SK-N-SH (cell line): ENCODE measurements around the gene HTR6. TPM values are rescaled to one million over a fixed set of nuclear protein-coding genes. Genes with fewer than 3 reads are reported as not detected.
A peak's percentile ranks its signal among the peaks of the same experiment; 100 is the strongest.

Experiments
- CHD2 ChIP-seq: fragments of 150-350 bp; IDR thresholded peaks from 2 replicates; pipeline ENCODE4 v1.6.1; 2018; ENCODE audit warnings: low read length; ENCODE audit not compliant: partially characterized antibody
- FOXJ3 ChIP-seq: sonication (generic); formaldehyde crosslinking; IDR thresholded peaks from 2 replicates; pipeline ENCODE4 v1.5.1; 2020; ENCODE audit warnings: mild to moderate bottlenecking, missing genetic modification reagents
- FOXM1 ChIP-seq: IDR thresholded peaks from 2 replicates; pipeline ENCODE4 v1.4.0; 2012; ENCODE audit warnings: low read depth, mild to moderate bottlenecking
- MXI1 ChIP-seq: IDR thresholded peaks from 2 replicates; pipeline ENCODE4 v1.6.1; 2012; ENCODE audit warnings: mild to moderate bottlenecking, low read depth, low read length, improper control_type of control experiment
- NFIC ChIP-seq: IDR thresholded peaks from 2 replicates; pipeline ENCODE4 v1.4.0; 2012; ENCODE audit warnings: borderline replicate concordance
- RAD21 ChIP-seq: IDR thresholded peaks from 2 replicates; pipeline ENCODE4 v1.6.1; 2012; ENCODE audit warnings: mild to moderate bottlenecking, low read length
- RCOR1 ChIP-seq: fragments of 150-350 bp; IDR thresholded peaks from 2 replicates; pipeline ENCODE4 v1.6.1; 2017; ENCODE audit warnings: antibody characterized with exemption, low read length
- RFX5 ChIP-seq: IDR thresholded peaks from 2 replicates; pipeline ENCODE4 v1.6.1; 2012; ENCODE audit warnings: mild to moderate bottlenecking, improper control_type of control experiment, low read length
- RXRA ChIP-seq: IDR thresholded peaks from 2 replicates; pipeline ENCODE4 v1.4.0; 2012; ENCODE audit warnings: low read depth, mild to moderate bottlenecking, borderline replicate concordance
- SIN3A ChIP-seq: IDR thresholded peaks from 2 replicates; pipeline ENCODE4 v1.6.1; 2012; ENCODE audit warnings: low read depth, mild to moderate bottlenecking, low read length, moderate library complexity, borderline replicate concordance
- TAF1 ChIP-seq: IDR thresholded peaks from 2 replicates; pipeline ENCODE4 v1.6.1; 2012; ENCODE audit warnings: low read depth, mild to moderate bottlenecking, low read length, moderate library complexity, borderline replicate concordance
- TEAD4 ChIP-seq: IDR thresholded peaks from 2 replicates; pipeline ENCODE4 v1.4.0; 2012; ENCODE audit warnings: mild to moderate bottlenecking, borderline replicate concordance; ENCODE audit not compliant: insufficient read depth
- polyA plus RNA-seq, 3 experiments: library from polyadenylated mRNA; depleted of rRNA; stranded (reverse); fragments of >200 nt; gene quantifications; 2 replicates each; pipeline ENCODE4 v1.2.3, GENCODE V29; 2012
- TF ChIP-seq, protein P1 (sequence below): IDR thresholded peaks from 2 replicates; pipeline ENCODE4 v1.4.0; 2012; ENCODE audit warnings: low read depth, borderline replicate concordance
- TF ChIP-seq, protein P2 (sequence below): fragments of 150-350 bp; IDR thresholded peaks from 2 replicates; pipeline ENCODE4 v1.6.1; 2016; ENCODE audit warnings: mild to moderate bottlenecking, low read depth, low read length
- TF ChIP-seq, protein P3 (sequence below): IDR thresholded peaks from 2 replicates; pipeline ENCODE4 v1.6.1; 2012; ENCODE audit warnings: mild to moderate bottlenecking, low read depth, low read length, moderate library complexity
- TF ChIP-seq, protein P4 (sequence below): IDR thresholded peaks from 2 replicates; pipeline ENCODE4 v1.4.0; 2012; ENCODE audit warnings: low read depth
- TF ChIP-seq, protein P5 (sequence below): fragments of 150-350 bp; IDR thresholded peaks from 2 replicates; pipeline ENCODE4 v1.6.1; 2017; ENCODE audit warnings: antibody characterized with exemption, low read length, low read depth, borderline replicate concordance

HTR6 gene
- polyA plus RNA-seq, 1 of the 3 experiments (the other 2 are of a cell fraction), result 0.05 TPM

DNA sequence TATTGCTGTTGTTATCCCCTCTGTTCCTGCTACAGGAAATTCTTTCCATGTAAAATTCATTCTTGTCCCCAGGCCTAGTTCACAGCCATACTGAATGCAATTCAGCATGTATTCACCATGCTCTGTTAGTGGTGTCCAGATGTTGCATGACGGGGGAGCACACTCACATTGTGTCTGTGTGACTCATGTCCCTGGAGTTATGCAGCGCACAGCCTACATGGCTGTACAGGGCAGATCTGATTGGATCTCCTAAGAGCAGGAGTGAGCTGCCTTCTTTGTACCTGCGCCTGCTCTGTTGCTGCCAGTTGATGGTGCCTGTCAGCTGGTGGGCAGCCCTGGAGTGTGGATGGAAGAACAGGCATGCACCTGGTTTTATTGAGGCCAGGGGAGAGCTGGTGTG lies 17.6 kb downstream of the HTR6 start (continued):
- TF ChIP-seq, protein P1, sequence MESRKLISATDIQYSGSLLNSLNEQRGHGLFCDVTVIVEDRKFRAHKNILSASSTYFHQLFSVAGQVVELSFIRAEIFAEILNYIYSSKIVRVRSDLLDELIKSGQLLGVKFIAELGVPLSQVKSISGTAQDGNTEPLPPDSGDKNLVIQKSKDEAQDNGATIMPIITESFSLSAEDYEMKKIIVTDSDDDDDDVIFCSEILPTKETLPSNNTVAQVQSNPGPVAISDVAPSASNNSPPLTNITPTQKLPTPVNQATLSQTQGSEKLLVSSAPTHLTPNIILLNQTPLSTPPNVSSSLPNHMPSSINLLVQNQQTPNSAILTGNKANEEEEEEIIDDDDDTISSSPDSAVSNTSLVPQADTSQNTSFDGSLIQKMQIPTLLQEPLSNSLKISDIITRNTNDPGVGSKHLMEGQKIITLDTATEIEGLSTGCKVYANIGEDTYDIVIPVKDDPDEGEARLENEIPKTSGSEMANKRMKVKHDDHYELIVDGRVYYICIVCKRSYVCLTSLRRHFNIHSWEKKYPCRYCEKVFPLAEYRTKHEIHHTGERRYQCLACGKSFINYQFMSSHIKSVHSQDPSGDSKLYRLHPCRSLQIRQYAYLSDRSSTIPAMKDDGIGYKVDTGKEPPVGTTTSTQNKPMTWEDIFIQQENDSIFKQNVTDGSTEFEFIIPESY, result no peak
- TF ChIP-seq NFIC, result no peak
- TF ChIP-seq, protein P2, sequence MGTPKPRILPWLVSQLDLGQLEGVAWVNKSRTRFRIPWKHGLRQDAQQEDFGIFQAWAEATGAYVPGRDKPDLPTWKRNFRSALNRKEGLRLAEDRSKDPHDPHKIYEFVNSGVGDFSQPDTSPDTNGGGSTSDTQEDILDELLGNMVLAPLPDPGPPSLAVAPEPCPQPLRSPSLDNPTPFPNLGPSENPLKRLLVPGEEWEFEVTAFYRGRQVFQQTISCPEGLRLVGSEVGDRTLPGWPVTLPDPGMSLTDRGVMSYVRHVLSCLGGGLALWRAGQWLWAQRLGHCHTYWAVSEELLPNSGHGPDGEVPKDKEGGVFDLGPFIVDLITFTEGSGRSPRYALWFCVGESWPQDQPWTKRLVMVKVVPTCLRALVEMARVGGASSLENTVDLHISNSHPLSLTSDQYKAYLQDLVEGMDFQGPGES, result no peak
- no peak for TF ChIP-seq RXRA
- no peak for TF ChIP-seq FOXM1
- TF ChIP-seq RAD21, result no peak
- TF ChIP-seq CHD2, result no peak
- TF ChIP-seq TAF1, result no peak
- TF ChIP-seq RFX5, result no peak
- no peak for TF ChIP-seq TEAD4
- TF ChIP-seq, protein P3, sequence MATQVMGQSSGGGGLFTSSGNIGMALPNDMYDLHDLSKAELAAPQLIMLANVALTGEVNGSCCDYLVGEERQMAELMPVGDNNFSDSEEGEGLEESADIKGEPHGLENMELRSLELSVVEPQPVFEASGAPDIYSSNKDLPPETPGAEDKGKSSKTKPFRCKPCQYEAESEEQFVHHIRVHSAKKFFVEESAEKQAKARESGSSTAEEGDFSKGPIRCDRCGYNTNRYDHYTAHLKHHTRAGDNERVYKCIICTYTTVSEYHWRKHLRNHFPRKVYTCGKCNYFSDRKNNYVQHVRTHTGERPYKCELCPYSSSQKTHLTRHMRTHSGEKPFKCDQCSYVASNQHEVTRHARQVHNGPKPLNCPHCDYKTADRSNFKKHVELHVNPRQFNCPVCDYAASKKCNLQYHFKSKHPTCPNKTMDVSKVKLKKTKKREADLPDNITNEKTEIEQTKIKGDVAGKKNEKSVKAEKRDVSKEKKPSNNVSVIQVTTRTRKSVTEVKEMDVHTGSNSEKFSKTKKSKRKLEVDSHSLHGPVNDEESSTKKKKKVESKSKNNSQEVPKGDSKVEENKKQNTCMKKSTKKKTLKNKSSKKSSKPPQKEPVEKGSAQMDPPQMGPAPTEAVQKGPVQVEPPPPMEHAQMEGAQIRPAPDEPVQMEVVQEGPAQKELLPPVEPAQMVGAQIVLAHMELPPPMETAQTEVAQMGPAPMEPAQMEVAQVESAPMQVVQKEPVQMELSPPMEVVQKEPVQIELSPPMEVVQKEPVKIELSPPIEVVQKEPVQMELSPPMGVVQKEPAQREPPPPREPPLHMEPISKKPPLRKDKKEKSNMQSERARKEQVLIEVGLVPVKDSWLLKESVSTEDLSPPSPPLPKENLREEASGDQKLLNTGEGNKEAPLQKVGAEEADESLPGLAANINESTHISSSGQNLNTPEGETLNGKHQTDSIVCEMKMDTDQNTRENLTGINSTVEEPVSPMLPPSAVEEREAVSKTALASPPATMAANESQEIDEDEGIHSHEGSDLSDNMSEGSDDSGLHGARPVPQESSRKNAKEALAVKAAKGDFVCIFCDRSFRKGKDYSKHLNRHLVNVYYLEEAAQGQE, result no peak
- TF ChIP-seq, protein P4, sequence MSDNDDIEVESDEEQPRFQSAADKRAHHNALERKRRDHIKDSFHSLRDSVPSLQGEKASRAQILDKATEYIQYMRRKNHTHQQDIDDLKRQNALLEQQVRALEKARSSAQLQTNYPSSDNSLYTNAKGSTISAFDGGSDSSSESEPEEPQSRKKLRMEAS, result no peak
- no peak for TF ChIP-seq SIN3A
- TF ChIP-seq RCOR1, result peak; percentile 22; the same call in 1 of the 2 replicates
- TF ChIP-seq, protein P5, sequence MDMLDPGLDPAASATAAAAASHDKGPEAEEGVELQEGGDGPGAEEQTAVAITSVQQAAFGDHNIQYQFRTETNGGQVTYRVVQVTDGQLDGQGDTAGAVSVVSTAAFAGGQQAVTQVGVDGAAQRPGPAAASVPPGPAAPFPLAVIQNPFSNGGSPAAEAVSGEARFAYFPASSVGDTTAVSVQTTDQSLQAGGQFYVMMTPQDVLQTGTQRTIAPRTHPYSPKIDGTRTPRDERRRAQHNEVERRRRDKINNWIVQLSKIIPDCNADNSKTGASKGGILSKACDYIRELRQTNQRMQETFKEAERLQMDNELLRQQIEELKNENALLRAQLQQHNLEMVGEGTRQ, result no peak
- 0 out of 2 replicates have a peak, but pooled peaks have one; percentile 26 for TF ChIP-seq MXI1
- no peak for TF ChIP-seq FOXJ3 (CRISPR knock-in tag)
- TF ChIP-seq, all 33 proteins: peak for 5
